CD4-positive, alpha-beta T cell treated with Interleukin-12 subunit alpha and Interleukin-12 subunit beta, for 1 hour (primary cell): ENCODE data around the gene RNF112.
A peak's percentile ranks its signal among the peaks of the same experiment; 100 is the strongest.

Experiments used
- DNase-seq: peaks from one replicate; pipeline ENCODE4 v3.0.0-alpha.2; 2020

Gene RNF112

GRCh38 chr17:19376811-19377210 is 34.2 kb upstream of the RNF112 start:
- no peak for DNase-seq

- DNase-seq = peak; percentile 97
Measured at GRCh38 chr17:19377602-19378415, 33.2 kb upstream of the RNF112 start.

- no peak for DNase-seq
Measured at GRCh38 chr17:19378416-19379360, 32.3 kb upstream of the RNF112 start, which contains the start of gene MAPK7. Gene MAPK7 (plus strand): TSS chr17:19378498. CDS start chr17:19378901, 403 bp downstream.

- DNase-seq = no peak
Measured at GRCh38 chr17:19379361-19380065, 31.5 kb upstream of the RNF112 start.

- no peak for DNase-seq
Measured at GRCh38 chr17:19380481-19381301, 30.3 kb upstream of the RNF112 start.

- DNase-seq = no peak
Measured at GRCh38 chr17:19381361-19381740, 29.7 kb upstream of the RNF112 start.

- no peak for DNase-seq
Measured at GRCh38 chr17:19381741-19382444, 29.1 kb upstream of the RNF112 start.

- no peak for DNase-seq
Measured at GRCh38 chr17:19382531-19383444, 28.2 kb upstream of the RNF112 start.

GRCh38 chr17:19383681-19384470 is 27.2 kb upstream of the RNF112 start:
- no peak for DNase-seq

- DNase-seq = no peak
Measured at GRCh38 chr17:19384723-19385391, 26.2 kb upstream of the RNF112 start.

GRCh38 chr17:19385521-19385983 is 25.5 kb upstream of the RNF112 start:
- DNase-seq = no peak

GRCh38 chr17:19386051-19386929 is 24.7 kb upstream of the RNF112 start:
- no peak for DNase-seq

- no peak for DNase-seq
Measured at GRCh38 chr17:19386974-19387920, 23.8 kb upstream of the RNF112 start, which contains the start of gene MFAP4. Gene MFAP4 (minus strand): TSS chr17:19387190. CDS start chr17:19387155, 35 bp downstream.

- DNase-seq = no peak
Measured at GRCh38 chr17:19387921-19388521, 23.0 kb upstream of the RNF112 start.

- no peak for DNase-seq
Measured at GRCh38 chr17:19388791-19389785, 21.9 kb upstream of the RNF112 start.
